Smooth muscle cell (in vitro differentiated cells): Measurements from ENCODE around the gene ACRV1. TPM values are rescaled to one million over a fixed set of nuclear protein-coding genes. Genes with fewer than 3 reads are reported as not detected.

Experiments
- DNase-seq: peaks from one replicate; lab custom pipeline; 2025; ENCODE audit not compliant: unreplicated experiment; lab: John Stamatoyannopoulos, UW
- H2AFZ ChIP-seq: fragments of 200-600 bp; sonication (generic); 2 replicates; pipeline ENCODE4 v1.6.0; 2016; ENCODE audit warnings: antibody characterized with exemption, low read depth, mild to moderate bottlenecking
- H3F3A ChIP-seq: fragments of 200-600 bp; sonication (generic); 2 replicates; pipeline ENCODE4 v1.6.0; 2017; ENCODE audit warnings: antibody characterized with exemption, low read depth
- H3K27ac ChIP-seq: fragments of 200-600 bp; sonication (generic); 2 replicates; pipeline ENCODE4 v1.5.1; 2016; ENCODE audit warnings: low read depth, mild to moderate bottlenecking
- H3K27me3 ChIP-seq: fragments of 200-600 bp; sonication (generic); 2 replicates; pipeline ENCODE4 v1.6.1; 2016; ENCODE audit warnings: low read depth, mild to moderate bottlenecking
- H3K36me3 ChIP-seq: fragments of 200-600 bp; sonication (generic); 2 replicates; pipeline ENCODE4 v1.5.1; 2016; ENCODE audit warnings: low read depth
- H3K4me1 ChIP-seq: fragments of 200-600 bp; sonication (generic); 2 replicates; pipeline ENCODE4 v1.5.1; 2016; ENCODE audit warnings: low read depth
- H3K4me2 ChIP-seq: fragments of 200-600 bp; sonication (generic); 2 replicates; pipeline ENCODE4 v1.6.0; 2016; ENCODE audit warnings: mild to moderate bottlenecking
- H3K4me3 ChIP-seq: fragments of 200-600 bp; sonication (generic); 2 replicates; pipeline ENCODE4 v1.5.1; 2016; ENCODE audit warnings: mild to moderate bottlenecking
- H3K79me2 ChIP-seq: fragments of 200-600 bp; sonication (generic); 2 replicates; pipeline ENCODE4 v1.6.0; 2016; ENCODE audit warnings: low read depth, mild to moderate bottlenecking
- H3K9ac ChIP-seq: fragments of 200-600 bp; sonication (generic); 2 replicates; pipeline ENCODE4 v1.6.0; 2016; ENCODE audit warnings: low read depth
- H3K9me3 ChIP-seq: fragments of 200-600 bp; sonication (generic); replicated peaks from 2 replicates; pipeline ENCODE4 v1.5.1; 2016; ENCODE audit warnings: low read depth
- H4K20me1 ChIP-seq: fragments of 200-600 bp; sonication (generic); 2 replicates; pipeline ENCODE4 v1.6.0; 2016; ENCODE audit warnings: low read depth
- WGBS: methylation state at CpG from one replicate; pipeline ENCODE4 v1.1.7; 2016; ENCODE audit warnings: low lambda C conversion rate; 5-methylcytosine and 5-hydroxymethylcytosine counted together
- polyA plus RNA-seq: library from polyadenylated mRNA; unstranded; fragments of >200 nt; fragmentation: Nextera tagmentation; extraction: Ambion mirVana; gene quantifications from 2 replicates; pipeline ENCODE4 v1.2.1, GENCODE V29; 2016
- total RNA-seq: library from RNA; depleted of rRNA; stranded (reverse); fragments of >200 nt; gene quantifications from 2 replicates; pipeline ENCODE4 v1.2.3, GENCODE V29; 2014
- TF ChIP-seq, protein P1 (sequence below): fragments of 200-600 bp; sonication (generic); IDR thresholded peaks from 2 replicates; pipeline ENCODE4 v1.5.1; 2017; ENCODE audit warnings: borderline replicate concordance, mild to moderate bottlenecking, antibody characterized with exemption; ENCODE audit not compliant: insufficient read depth, poor library complexity, severe bottlenecking

Gene ACRV1
- total and polyA plus RNA-seq, 2 experiments from 2014 or later: 0.25 TPM; not detected in 1

DNA sequence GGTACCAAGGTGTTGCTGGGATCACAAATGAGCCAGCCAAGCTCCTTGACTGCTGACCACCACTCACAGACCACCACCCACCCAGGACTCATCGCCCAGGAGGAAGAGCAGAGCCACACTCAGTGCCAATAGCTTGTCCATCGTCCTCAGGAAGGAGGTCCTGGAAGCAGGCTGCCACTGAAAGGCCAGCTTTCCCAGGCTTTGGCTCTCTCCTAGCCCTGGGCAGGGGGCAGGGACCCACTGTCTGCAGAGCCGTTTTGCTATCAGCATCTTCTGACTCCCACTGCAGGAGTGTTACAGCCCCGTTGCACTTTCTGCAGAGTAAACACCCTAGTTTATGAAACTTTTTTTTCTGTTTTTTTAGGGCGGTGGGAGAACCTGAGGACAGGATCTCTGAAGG is 12.2 kb upstream of the ACRV1 start:
- H3K9ac ChIP-seq: no peak overlapping the region
- no peak overlapping the region for H3K4me2 ChIP-seq
- H3K4me1 ChIP-seq: no peaks in the 10 kb centered on the region
- H3K36me3 ChIP-seq: no peaks in the 10 kb centered on the region
- no peak overlapping the region for H3K27ac ChIP-seq
- no peak overlapping the region for H3K4me3 ChIP-seq
- no peaks in the 10 kb centered on the region for H3K9me3 ChIP-seq
- 95% methylated on average over 5 of the region's 5 CpGs for whole genome bisulfite sequencing
- H3K79me2 ChIP-seq: no peaks in the 10 kb centered on the region
- TF ChIP-seq, protein P1, sequence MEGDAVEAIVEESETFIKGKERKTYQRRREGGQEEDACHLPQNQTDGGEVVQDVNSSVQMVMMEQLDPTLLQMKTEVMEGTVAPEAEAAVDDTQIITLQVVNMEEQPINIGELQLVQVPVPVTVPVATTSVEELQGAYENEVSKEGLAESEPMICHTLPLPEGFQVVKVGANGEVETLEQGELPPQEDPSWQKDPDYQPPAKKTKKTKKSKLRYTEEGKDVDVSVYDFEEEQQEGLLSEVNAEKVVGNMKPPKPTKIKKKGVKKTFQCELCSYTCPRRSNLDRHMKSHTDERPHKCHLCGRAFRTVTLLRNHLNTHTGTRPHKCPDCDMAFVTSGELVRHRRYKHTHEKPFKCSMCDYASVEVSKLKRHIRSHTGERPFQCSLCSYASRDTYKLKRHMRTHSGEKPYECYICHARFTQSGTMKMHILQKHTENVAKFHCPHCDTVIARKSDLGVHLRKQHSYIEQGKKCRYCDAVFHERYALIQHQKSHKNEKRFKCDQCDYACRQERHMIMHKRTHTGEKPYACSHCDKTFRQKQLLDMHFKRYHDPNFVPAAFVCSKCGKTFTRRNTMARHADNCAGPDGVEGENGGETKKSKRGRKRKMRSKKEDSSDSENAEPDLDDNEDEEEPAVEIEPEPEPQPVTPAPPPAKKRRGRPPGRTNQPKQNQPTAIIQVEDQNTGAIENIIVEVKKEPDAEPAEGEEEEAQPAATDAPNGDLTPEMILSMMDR: no peak
- no peak overlapping the region for H2AFZ ChIP-seq
- H3K27me3 ChIP-seq: no peaks in the 10 kb centered on the region
- no peak for DNase-seq
- no peaks in the 10 kb centered on the region for H4K20me1 ChIP-seq
- H3F3A ChIP-seq: no peaks in the 10 kb centered on the region

DNA sequence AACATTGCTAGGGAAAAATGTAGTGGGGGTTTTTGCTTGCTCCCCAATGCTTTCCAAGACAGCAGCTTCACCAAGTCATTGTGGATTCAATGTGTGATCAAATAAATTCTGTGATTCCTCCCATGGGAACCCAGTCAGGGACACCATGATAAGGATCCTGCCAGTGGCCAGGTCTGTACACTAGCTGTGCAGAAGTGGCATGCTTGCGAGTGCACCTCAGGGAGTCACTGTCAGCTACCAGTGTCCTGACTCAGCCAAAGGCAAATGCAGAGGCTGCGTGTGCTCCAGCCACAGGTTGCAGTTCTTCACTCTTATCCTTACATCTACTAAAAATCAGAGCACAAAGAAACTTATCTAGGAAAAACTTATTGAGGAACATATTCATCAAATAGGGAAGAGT is 9.4 kb upstream of the ACRV1 start:
- no peaks in the 10 kb centered on the region for H3K36me3 ChIP-seq
- no peak overlapping the region for H3K9ac ChIP-seq
- no peaks in the 10 kb centered on the region for H3K27me3 ChIP-seq
- no peaks in the 10 kb centered on the region for H4K20me1 ChIP-seq
- H3K4me1 ChIP-seq: no peaks in the 10 kb centered on the region
- no peak overlapping the region for H3K4me2 ChIP-seq
- no peak overlapping the region for H2AFZ ChIP-seq
- H3K79me2 ChIP-seq: no peaks in the 10 kb centered on the region
- H3K27ac ChIP-seq: no peak overlapping the region
- no peak for DNase-seq
- H3F3A ChIP-seq: no peaks in the 10 kb centered on the region
- H3K4me3 ChIP-seq: no peak overlapping the region
- H3K9me3 ChIP-seq: no peaks in the 10 kb centered on the region
- WGBS: 86% methylated on average over 2 of the region's 2 CpGs
- TF ChIP-seq, protein P1: no peak

DNA sequence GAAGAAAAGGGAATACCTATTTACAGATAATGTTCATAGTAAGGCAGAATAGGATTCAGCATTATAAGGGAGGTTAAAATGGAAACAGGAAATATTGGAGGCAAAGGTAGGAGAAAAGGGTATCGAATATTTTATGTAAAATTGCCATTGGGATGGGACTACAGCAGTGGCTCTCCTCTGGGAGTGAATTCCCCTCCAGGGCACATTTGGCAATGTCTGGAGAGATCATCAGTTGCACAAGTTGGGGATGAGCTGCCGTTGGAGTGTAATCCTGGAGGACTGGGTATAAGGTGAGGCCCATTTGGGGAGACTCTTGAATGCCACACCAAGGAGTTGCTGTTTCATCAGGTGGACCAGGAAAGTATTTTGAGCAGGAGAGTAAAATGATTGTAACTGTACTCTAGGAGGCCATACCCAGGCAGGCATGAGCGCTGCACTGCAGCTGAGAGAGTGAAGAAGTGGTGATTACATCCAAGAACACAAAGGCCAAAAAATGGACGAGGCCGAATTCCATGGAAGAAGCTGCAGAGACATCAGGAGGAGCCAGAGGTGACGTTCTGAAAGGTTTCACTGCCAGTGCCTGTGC is 8.7 kb upstream of the ACRV1 start:
- no peaks in the 10 kb centered on the region for H4K20me1 ChIP-seq
- H3K27ac ChIP-seq: no peak overlapping the region
- DNase-seq: no peak
- H3K9me3 ChIP-seq: no peaks in the 10 kb centered on the region
- no peaks in the 10 kb centered on the region for H3F3A ChIP-seq
- TF ChIP-seq, protein P1: no peak
- H3K36me3 ChIP-seq: no peaks in the 10 kb centered on the region
- WGBS: 91% methylated on average over 6 of the region's 6 CpGs
- H3K4me1 ChIP-seq: no peaks in the 10 kb centered on the region
- no peak overlapping the region for H2AFZ ChIP-seq
- no peaks in the 10 kb centered on the region for H3K79me2 ChIP-seq
- no peak overlapping the region for H3K9ac ChIP-seq
- H3K4me2 ChIP-seq: no peak overlapping the region
- no peak overlapping the region for H3K4me3 ChIP-seq
- no peaks in the 10 kb centered on the region for H3K27me3 ChIP-seq

- WGBS: 90% methylated on average over 3 of the region's 3 CpGs
- Histone ChIP-seq H3K4me3 (no peak overlapping the region), H4K20me1 (no peaks in the 10 kb centered on the region)
These were observed 8.0 kb upstream of the ACRV1 start for GRCh38 chr11:125688632-125689031.

More at GRCh38 chr11:125688632-125689031, 8.0 kb upstream of the ACRV1 start:
- Histone ChIP-seq H3K27ac (no peak overlapping the region), H3K27me3 (no peaks in the 10 kb centered on the region), H3K4me2 (no peak overlapping the region), H3K9ac (no peak overlapping the region), H3K79me2 (no peaks in the 10 kb centered on the region), H2AFZ (no peak overlapping the region), H3K36me3 (no peaks in the 10 kb centered on the region), H3K9me3 (no peaks in the 10 kb centered on the region), H3K4me1 (no peaks in the 10 kb centered on the region), H3F3A (no peaks in the 10 kb centered on the region)
- TF ChIP-seq, protein P1: no peak
- DNase-seq: no peak
